Neutrophil (primary cell): ENCODE results near the gene IGF2.

Experiments used
- H3K27ac ChIP-seq: fragments of 200-600 bp; sonication (generic); 2 replicates; pipeline ENCODE4 v1.5.1; 2016; ENCODE audit warnings: mild to moderate bottlenecking, moderate library complexity
- H3K27me3 ChIP-seq: fragments of 200-600 bp; sonication (generic); 2 replicates; pipeline ENCODE4 v1.6.0; 2016; ENCODE audit warnings: mild to moderate bottlenecking
- H3K36me3 ChIP-seq: fragments of 200-600 bp; sonication (generic); 2 replicates; pipeline ENCODE4 v1.5.1; 2017
- H3K4me1 ChIP-seq, 2 experiments: fragments of 200-600 bp in 1 of 2; sonication (generic) in 1 of 2; 1 replicate in 1 of 2; 2 replicates in 1 of 2; pipeline versions ENCODE4 v1.5.1 to v1.6.1; 2013 to 2016; ENCODE audit warnings: low read depth in 1 of 2, low read length in 1 of 2, mild to moderate bottlenecking in 1 of 2, moderate library complexity in 1 of 2; ENCODE audit not compliant: control insufficient read depth in 1 of 2, insufficient read depth in 1 of 2
- H3K4me3 ChIP-seq, 2 experiments: fragments of 200-600 bp in 1 of 2; sonication (generic) in 1 of 2; 1 replicate in 1 of 2; 2 replicates in 1 of 2; pipeline ENCODE4 v1.5.1; 2013 to 2016; ENCODE audit warnings: low read depth in 1 of 2, low read length in 1 of 2, mild to moderate bottlenecking in 1 of 2, moderate library complexity in 1 of 2
- H3K9me3 ChIP-seq: fragments of 200-600 bp; sonication (generic); 2 replicates; pipeline ENCODE4 v1.5.1; 2016
- CTCF ChIP-seq: fragments of 200-600 bp; sonication (generic); IDR thresholded peaks from 2 replicates; pipeline ENCODE4 v1.5.1; 2016; ENCODE audit warnings: antibody characterized with exemption

The IGF2 gene

GRCh38 chr11:2136209-2136951, 2.8 kb downstream of the IGF2 start:
- Histone ChIP-seq H3K27ac (no peak overlapping the region), H3K27me3 (peaks cover 100% of the 10 kb centered on the region), H3K4me1 (no peaks in the 10 kb centered on the region), H3K9me3 (no peaks in the 10 kb centered on the region), H3K36me3 (no peaks in the 10 kb centered on the region), H3K4me3 (no peak overlapping the region)
- no peak for TF ChIP-seq CTCF

GRCh38 chr11:2135648-2136201, 3.5 kb downstream of the IGF2 start:
- H3K4me3 ChIP-seq = no peak overlapping the region
- peaks cover 100% of the 10 kb centered on the region for H3K27me3 ChIP-seq

GRCh38 chr11:2135018-2135569, 4.1 kb downstream of the IGF2 start:
- H3K4me3 ChIP-seq = no peak overlapping the region
- no peaks in the 10 kb centered on the region for H3K9me3 ChIP-seq
- H3K27me3 ChIP-seq = peaks cover 94% of the 10 kb centered on the region
- H3K36me3 ChIP-seq = no peaks in the 10 kb centered on the region
- no peak overlapping the region for H3K27ac ChIP-seq
- no peaks in the 10 kb centered on the region for H3K4me1 ChIP-seq
- TF ChIP-seq CTCF = no peak

More at GRCh38 chr11:2135648-2136201, 3.5 kb downstream of the IGF2 start:
- no peaks in the 10 kb centered on the region for H3K9me3 ChIP-seq
- no peak overlapping the region for H3K27ac ChIP-seq
- no peaks in the 10 kb centered on the region for H3K4me1 ChIP-seq
- TF ChIP-seq CTCF = no peak
- no peaks in the 10 kb centered on the region for H3K36me3 ChIP-seq

GRCh38 chr11:2134022-2135010, 4.9 kb downstream of the IGF2 start:
- TF ChIP-seq CTCF = no peak
- H3K4me3 ChIP-seq = no peak overlapping the region
- no peaks in the 10 kb centered on the region for H3K4me1 ChIP-seq
- H3K36me3 ChIP-seq = no peaks in the 10 kb centered on the region
- H3K27ac ChIP-seq = no peak overlapping the region
- no peaks in the 10 kb centered on the region for H3K9me3 ChIP-seq
- H3K27me3 ChIP-seq = peaks cover 86% of the 10 kb centered on the region

- peaks cover 78% of the 10 kb centered on the region for H3K27me3 ChIP-seq
- no peak overlapping the region for H3K27ac ChIP-seq
- no peaks in the 10 kb centered on the region for H3K4me1 ChIP-seq
- H3K4me3 ChIP-seq = no peak overlapping the region
- no peaks in the 10 kb centered on the region for H3K9me3 ChIP-seq
- TF ChIP-seq CTCF = no peak
- H3K36me3 ChIP-seq = no peaks in the 10 kb centered on the region
Measured at GRCh38 chr11:2133241-2134021, 5.8 kb downstream of the IGF2 start.
